H1 (cell line): ENCODE results near the gene ADGRB3.

Experiments used
- CEBPB ChIP-seq: IDR thresholded peaks from 2 replicates; pipeline ENCODE4 v1.6.1; 2012; ENCODE audit warnings: low read depth, low read length
- CHD1 ChIP-seq: IDR thresholded peaks from 2 replicates; pipeline ENCODE4 v1.6.1; 2012; ENCODE audit warnings: low read depth, low read length, improper control_type of control experiment
- EP300 ChIP-seq, 2 experiments: IDR thresholded peaks; 1 replicate in 1 of 2; 2 replicates in 1 of 2; pipeline ENCODE4 v1.6.1; 2011 to 2012; ENCODE audit warnings: low read depth in 2 of 2, low read length in 2 of 2, mild to moderate bottlenecking in 2 of 2, borderline replicate concordance in 1 of 2, inconsistent platforms in 1 of 2, moderate library complexity in 1 of 2
- EZH2 ChIP-seq: fragments of 200-600 bp; sonication (generic); IDR thresholded peaks from 2 replicates; pipeline ENCODE4 v1.7.1; 2012; ENCODE audit warnings: low read depth, mild to moderate bottlenecking, moderate library complexity, low read length, inconsistent platforms; ENCODE audit not compliant: severe bottlenecking
- MAFK ChIP-seq: IDR thresholded peaks from 2 replicates; pipeline ENCODE4 v1.6.1; 2012; ENCODE audit warnings: low read depth, mild to moderate bottlenecking, improper control_type of control experiment, low read length
- MAX ChIP-seq: IDR thresholded peaks from 2 replicates; pipeline ENCODE4 v1.6.1; 2012; ENCODE audit warnings: inconsistent platforms
- POLR2A ChIP-seq, 2 experiments: IDR thresholded peaks; 1 replicate in 1 of 2; 2 replicates in 1 of 2; pipeline ENCODE4 v1.6.1; 2011; ENCODE audit warnings: low read depth in 2 of 2, low read length in 2 of 2, mild to moderate bottlenecking in 2 of 2; ENCODE audit errors: control extremely low read depth in 1 of 2
- POLR2AphosphoS5 ChIP-seq: IDR thresholded peaks from 2 replicates; pipeline ENCODE4 v1.6.1; 2011; ENCODE audit warnings: low read depth, low read length
- RAD21 ChIP-seq, 2 experiments: IDR thresholded peaks in 1 of 2; conservative IDR thresholded peaks in 1 of 2; 2 replicates each; pipeline ENCODE4 v1.6.1; 2011; ENCODE audit warnings: low read depth in 2 of 2, low read length in 2 of 2, improper control_type of control experiment in 1 of 2, inconsistent platforms in 1 of 2, mild to moderate bottlenecking in 1 of 2, moderate library complexity in 1 of 2
- RFX5 ChIP-seq: IDR thresholded peaks from 2 replicates; pipeline ENCODE4 v1.6.1; 2011; ENCODE audit warnings: low read depth, low read length, improper control_type of control experiment, borderline replicate concordance
- TAF1 ChIP-seq: IDR thresholded peaks from 2 replicates; pipeline ENCODE4 v1.6.1; 2011; ENCODE audit warnings: mild to moderate bottlenecking, low read depth, low read length
- TF ChIP-seq, protein P1 (sequence below): IDR thresholded peaks from 2 replicates; pipeline ENCODE4 v1.6.1; 2012; ENCODE audit warnings: low read length, inconsistent platforms
- TF ChIP-seq, protein P2 (sequence below), 3 experiments: IDR thresholded peaks; 1 replicate in 2 of 3; 2 replicates in 1 of 3; pipeline versions ENCODE4 v1.5.1 to v1.6.1; 2011; ENCODE audit warnings: low read length in 3 of 3, mild to moderate bottlenecking in 3 of 3, inconsistent platforms in 2 of 3, low read depth in 1 of 3, moderate library complexity in 1 of 3; ENCODE audit not compliant: insufficient read depth in 1 of 3; ENCODE audit errors: control extremely low read depth in 1 of 3

- TF ChIP-seq MAX (no peak), CHD1 (no peak), POLR2A (IDR thresholded peaks at IDR 0.05; ENCODE audit: control extremely low read depth in 1 of 2, low read depth in 2 of 2, low read length in 2 of 2) (no peak), MAFK (no peak), TAF1 (no peak), POLR2AphosphoS5 (no peak), CEBPB (no peak), EP300 (IDR thresholded peaks at IDR 0.05; ENCODE audit: borderline replicate concordance in 1 of 2, low read depth in 2 of 2, low read length in 2 of 2) (no peak), RAD21 (IDR thresholded peaks at IDR 0.05 in 1 of 2, conservative IDR thresholded peaks at IDR 0.05 in 1 of 2; ENCODE audit: low read depth in 2 of 2, low read length in 2 of 2) (no peak), EZH2 (no peak), RFX5 (no peak)
- TF ChIP-seq, protein P1, sequence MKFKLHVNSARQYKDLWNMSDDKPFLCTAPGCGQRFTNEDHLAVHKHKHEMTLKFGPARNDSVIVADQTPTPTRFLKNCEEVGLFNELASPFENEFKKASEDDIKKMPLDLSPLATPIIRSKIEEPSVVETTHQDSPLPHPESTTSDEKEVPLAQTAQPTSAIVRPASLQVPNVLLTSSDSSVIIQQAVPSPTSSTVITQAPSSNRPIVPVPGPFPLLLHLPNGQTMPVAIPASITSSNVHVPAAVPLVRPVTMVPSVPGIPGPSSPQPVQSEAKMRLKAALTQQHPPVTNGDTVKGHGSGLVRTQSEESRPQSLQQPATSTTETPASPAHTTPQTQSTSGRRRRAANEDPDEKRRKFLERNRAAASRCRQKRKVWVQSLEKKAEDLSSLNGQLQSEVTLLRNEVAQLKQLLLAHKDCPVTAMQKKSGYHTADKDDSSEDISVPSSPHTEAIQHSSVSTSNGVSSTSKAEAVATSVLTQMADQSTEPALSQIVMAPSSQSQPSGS = no peak
- TF ChIP-seq, protein P2, sequence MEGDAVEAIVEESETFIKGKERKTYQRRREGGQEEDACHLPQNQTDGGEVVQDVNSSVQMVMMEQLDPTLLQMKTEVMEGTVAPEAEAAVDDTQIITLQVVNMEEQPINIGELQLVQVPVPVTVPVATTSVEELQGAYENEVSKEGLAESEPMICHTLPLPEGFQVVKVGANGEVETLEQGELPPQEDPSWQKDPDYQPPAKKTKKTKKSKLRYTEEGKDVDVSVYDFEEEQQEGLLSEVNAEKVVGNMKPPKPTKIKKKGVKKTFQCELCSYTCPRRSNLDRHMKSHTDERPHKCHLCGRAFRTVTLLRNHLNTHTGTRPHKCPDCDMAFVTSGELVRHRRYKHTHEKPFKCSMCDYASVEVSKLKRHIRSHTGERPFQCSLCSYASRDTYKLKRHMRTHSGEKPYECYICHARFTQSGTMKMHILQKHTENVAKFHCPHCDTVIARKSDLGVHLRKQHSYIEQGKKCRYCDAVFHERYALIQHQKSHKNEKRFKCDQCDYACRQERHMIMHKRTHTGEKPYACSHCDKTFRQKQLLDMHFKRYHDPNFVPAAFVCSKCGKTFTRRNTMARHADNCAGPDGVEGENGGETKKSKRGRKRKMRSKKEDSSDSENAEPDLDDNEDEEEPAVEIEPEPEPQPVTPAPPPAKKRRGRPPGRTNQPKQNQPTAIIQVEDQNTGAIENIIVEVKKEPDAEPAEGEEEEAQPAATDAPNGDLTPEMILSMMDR (IDR thresholded peaks at IDR 0.05; ENCODE audit: control extremely low read depth in 1 of 3, insufficient read depth in 1 of 3, low read depth in 1 of 3, low read length in 3 of 3) = no peak
Measured at GRCh38 chr6:68891419-68891818, 256.3 kb downstream of the ADGRB3 start.
